ENCODE data around the gene ARL8A.
"Not testable (repeated sequence)": the region's sequence is repeated elsewhere in the genome, so short reads cannot be mapped to it uniquely, and the experiment has no call there.

The ARL8A gene

DNA sequence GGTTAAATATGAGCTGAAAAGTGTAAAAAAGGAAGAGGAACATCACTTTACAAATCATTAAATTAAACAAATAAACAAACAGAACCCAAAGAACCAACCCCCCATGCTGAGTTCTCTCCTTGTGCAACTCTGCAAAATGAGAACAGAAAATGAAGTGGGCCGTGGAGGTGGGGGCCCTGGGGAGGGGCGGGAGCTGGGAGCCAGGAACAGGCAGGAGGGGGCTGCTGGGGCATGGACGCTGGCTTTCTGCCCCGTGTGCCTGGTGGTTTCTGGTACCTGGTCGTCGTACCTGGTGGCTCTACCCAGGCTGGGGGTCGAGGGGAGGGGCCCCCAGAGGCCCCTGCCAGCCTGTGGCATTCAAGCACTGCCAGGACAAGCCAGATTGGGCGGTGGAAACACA lies 11.0 kb downstream of the ARL8A start:
- DNase-seq, result no peak

DNA sequence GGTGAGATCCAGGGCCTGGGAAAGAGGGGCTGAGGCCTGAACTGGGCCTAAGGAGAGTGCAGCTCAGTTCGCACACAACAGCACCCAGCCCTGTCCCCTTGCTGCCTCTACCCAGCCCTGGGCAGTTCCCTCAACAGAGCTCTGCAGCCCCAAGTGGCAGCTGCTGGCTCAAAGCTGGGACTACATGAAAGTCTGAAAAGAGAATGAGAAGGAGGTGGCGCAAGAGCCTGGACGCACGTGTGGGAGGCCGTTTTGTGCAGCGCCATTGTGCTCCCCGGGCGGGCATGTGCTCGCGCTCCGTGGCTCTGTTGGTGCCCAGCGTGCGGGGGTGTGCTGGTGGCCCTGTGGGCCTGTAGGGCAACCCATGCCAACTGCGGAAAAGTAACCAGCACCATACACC lies 11.5 kb downstream of the ARL8A start:
- DNase-seq, result peak; percentile 30 to 48

DNA sequence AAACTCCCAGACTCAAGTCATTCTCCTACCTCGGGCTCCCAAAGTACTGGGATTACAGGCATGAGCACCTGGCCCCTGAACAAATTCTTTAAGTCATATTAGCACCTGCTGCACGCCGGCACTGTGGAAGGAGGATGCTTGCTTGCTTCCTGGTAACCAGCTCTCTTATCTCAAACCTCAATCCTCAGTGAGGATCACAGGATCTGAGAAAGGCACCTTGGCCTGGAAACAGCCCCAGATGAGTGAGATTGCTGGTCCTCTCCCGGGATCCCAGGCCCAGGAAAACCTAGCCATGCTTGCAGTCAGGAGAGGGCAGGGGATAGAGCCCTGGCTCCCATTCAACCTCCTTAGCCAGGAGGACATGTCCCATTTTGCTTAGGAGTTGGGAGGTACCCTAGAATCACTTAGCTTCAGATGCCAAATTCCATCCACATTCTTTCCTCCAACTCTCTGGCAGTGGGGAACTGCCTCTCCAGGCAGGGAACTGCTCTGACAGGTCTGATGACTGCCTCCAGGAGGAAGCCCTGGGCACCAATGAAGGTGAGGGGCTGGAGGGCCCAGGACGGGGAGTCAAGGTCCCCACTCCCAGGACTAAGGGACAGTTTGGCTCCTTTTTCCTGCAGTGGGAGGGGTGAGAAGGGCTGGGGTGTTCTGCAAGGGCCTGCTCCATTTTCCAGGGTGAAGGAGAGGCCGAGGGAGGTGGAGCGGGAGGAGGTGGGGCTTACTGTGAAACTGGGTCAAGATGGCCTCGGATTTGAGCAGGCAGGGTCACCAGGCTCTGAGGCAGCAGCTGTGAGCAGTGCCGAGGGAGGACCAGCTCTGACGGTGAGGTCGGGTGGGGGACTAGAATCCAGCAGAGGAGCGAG lies 12.3 kb downstream of the ARL8A start:
- DNase-seq, result no peak

DNA sequence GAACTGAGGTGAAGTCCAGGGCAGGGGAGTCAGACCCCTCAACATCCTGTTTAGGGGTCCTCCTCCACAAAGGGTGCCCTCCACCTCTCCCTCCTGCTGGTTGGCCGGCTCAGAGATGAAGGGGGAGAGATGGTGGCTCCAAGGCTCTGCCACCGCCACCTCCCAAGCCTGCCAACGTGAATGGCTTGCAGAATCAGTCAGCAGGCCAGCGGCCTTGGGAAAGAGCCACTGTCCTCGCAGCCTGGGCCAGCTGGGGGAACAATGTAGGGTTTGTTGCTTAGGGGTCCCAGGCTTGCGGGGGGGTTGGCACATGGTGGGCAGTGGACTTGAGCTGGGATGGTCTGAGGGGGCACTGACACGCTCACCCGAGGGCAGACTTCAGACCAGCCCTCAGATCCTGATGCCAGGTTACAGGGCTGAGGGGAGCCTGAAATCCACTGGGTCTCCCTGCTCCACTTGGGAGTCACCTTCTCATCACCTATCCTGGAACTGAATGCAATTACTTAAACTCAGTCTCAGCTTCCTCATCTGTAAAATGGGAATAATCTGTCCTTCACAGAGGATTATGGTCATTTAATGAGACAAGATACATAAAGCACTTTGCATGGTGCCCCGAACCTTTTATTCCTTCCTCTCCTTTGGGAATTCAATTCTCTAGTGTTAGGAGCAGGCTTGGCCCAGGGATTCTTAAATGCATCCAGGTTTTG lies 13.6 kb downstream of the ARL8A start:
- DNase-seq, result no peak

DNA sequence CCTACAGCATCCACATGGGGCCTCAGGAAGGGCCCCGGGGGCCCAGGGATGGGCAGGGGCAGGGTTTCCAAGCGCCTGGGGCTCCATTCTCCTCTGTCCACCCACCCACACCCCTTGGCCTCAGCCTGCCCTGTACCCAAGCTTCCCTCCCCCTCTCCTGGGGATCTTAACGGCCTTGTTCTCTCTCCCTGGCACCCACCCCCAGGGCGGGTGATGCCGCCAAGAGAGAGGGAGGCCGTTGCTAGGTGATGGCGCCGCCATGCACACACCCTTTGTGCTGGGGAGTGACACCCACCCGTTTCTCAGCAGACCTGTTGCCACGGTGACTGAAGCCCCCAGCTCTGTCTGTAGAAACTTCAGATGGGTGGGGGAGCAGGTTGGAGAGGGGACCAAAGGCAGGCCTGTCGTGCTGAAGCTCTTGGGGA lies 14.2 kb downstream of the ARL8A start:
- no peak for DNase-seq

DNA sequence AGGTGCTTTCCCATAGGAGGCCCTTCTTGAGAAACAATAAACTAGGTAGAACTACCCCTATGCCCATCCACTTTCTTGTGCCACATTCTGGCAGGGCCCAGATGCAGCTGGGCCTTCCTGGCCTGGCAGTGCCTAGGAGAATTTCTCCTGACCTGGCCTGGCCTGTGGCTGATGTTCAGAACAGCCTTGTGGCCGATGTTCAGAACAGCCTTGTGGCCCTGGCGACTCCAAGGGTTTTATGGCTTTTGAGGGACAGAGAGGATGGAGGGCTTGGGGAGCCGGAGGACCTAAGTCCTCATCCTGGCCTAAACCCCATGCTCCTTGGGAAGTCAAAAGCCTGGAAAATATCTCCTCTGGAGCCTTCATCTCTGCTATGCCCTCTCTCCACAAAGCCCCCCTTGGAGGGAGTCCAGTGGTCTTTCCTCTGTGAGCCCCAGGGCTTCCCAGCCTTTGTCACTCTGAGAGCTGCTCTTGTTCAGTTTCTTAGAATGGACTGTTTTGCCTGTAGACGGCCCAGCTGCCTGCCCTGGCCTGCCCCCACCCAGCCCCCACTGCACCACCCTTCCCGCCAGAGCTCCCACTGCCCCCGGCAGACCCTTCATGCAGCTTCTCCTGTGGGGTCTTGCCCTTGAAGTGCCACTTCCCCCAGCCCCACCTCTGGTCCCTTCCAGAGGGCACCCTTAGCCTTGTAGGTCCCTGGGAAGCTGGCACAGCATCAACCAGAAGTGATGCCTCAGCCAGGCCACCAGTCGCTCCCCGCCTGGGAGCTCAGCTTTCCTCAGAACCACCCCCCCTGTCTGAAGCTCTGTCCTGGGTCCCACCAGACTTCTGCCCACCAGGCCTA lies 14.9 kb downstream of the ARL8A start:
- DNase-seq, result no peak

DNA sequence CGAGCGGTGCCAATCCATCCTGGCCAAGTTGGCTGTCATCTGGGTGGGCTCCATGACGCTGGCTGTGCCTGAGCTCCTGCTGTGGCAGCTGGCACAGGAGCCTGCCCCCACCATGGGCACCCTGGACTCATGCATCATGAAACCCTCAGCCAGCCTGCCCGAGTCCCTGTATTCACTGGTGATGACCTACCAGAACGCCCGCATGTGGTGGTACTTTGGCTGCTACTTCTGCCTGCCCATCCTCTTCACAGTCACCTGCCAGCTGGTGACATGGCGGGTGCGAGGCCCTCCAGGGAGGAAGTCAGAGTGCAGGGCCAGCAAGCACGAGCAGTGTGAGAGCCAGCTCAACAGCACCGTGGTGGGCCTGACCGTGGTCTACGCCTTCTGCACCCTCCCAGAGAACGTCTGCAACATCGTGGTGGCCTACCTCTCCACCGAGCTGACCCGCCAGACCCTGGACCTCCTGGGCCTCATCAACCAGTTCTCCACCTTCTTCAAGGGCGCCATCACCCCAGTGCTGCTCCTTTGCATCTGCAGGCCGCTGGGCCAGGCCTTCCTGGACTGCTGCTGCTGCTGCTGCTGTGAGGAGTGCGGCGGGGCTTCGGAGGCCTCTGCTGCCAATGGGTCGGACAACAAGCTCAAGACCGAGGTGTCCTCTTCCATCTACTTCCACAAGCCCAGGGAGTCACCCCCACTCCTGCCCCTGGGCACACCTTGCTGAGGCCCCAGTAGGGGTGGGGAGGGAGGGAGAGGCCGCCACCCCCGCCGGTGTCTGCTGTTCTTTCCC lies 16.5 kb downstream of the ARL8A start:
- DNase-seq, result no peak

DNA sequence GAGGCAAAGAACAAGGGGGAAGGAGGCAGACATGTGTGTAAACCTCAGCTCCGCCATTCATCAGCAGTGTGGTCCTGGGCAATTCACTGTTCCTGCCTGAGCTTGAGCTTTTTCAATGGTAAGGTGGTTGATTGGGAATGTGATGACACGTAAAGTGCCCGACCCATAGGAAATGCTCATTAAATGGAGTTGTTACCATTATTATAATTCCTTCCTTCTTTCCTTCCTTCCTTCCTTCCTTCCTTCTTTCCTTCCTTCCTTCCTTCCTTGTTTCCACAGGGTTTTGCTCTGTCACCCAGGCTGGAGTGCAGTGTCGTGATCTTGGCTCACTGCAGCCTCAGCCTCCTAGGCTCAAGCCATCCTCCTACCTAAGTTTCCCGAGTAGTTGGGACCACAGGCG lies 17.5 kb downstream of the ARL8A start:
- DNase-seq, result no peak

DNA sequence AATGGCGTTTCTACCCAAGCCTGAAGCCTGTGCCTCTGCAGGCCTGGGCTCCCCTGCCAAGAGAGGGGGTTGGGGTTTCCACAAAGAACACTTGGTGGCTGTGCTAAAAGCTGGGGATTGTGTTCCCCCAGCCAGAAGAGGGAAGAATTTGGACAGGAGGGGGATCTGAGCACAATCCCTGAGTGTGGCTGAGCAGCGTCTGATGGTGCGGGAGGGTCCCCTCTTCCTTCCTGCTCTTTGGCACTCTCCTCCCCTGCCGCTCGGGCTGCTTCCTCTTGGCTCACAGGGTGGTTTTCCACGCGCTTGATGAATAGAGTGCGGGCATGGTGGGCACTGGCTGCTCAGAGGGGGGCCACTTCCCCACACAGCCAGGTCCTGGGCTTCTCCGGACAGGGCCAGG lies 18.1 kb downstream of the ARL8A start:
- DNase-seq, result no peak

DNA sequence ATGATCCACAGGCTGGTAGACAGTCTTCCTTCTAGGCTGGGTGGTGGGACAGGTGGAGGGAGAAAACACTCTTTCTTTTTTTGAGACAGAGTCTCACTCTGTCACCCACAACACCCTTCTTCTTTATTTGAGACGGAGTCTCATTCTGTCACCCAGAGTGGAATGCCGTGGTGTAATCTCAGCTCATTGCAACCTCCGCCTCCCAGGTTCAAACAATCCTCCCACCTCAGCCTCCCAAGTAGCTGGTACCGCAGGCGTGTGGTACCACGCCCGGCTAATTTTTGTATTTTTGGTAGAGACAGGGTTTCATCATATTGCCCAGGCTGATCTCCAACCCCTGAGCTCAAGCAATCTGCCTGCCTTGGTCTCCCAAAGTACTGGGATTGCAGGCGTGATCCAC lies 18.9 kb downstream of the ARL8A start:
- DNase-seq, result no peak

DNA sequence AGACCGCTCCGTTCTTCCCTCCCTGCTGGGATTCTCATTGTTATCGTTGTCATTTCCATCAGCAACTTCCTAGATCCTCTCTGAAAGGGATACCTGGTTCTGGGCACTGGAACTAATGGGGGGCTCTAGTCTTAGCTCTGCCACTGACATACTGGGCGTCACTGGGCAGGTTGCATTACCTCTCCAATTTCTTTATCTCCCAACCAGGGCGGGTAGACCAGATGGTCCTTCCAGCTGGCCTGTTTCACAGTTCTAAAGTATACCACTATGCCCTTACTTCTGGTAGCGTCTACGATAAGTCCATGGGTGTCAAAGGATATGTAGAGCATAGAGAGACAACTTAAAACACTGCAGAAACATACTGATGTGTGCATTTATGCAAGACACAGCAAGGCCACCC lies 20.4 kb downstream of the ARL8A start:
- no peak for DNase-seq

DNA sequence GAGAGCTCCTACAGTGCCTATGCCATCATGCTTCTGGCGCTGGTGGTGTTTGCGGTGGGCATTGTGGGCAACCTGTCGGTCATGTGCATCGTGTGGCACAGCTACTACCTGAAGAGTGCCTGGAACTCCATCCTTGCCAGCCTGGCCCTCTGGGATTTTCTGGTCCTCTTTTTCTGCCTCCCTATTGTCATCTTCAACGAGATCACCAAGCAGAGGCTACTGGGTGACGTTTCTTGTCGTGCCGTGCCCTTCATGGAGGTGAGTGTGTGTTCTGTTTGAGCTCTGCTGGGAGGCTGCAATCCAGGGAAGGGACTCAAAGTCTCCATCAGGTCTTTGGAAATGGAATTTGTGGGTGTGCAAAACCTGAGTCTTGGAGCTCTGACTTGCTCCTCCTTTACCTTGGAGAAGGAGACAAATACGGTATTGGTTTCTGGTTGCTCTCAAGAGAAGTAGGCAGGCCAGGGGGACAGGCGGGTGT lies 21.2 kb downstream of the ARL8A start:
- DNase-seq, result no peak

DNA sequence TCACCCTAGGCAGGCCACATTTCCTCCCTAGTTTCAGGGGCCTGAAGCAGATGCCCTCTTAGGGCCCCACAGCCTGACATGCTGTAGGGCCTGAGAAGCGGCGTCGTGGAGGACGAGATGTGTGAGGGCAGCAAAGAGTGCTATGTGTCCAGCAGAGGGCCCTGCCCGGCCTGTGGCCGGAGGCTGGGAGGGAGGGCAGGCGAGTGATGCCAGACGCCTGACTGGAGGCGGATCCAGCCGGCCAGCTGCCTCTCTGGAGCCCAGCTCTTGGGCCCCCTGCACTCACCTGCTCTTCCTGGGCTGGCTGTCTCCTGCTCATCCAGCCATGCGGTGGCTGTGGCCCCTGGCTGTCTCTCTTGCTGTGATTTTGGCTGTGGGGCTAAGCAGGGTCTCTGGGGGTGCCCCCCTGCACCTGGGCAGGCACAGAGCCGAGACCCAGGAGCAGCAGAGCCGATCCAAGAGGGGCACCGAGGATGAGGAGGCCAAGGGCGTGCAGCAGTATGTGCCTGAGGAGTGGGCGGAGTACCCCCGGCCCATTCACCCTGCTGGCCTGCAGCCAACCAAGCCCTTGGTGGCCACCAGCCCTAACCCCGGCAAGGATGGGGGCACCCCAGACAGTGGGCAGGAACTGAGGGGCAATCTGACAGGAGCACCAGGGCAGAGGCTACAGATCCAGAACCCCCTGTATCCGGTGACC lies 21.8 kb downstream of the ARL8A start, which contains the start of gene GPR37L1:
Gene GPR37L1, plus strand, starts transcription at position 279 of the 697 bp plus-strand sequence. Its CDS starts 47 bp downstream, at position 326.
- DNase-seq, result no peak

DNA sequence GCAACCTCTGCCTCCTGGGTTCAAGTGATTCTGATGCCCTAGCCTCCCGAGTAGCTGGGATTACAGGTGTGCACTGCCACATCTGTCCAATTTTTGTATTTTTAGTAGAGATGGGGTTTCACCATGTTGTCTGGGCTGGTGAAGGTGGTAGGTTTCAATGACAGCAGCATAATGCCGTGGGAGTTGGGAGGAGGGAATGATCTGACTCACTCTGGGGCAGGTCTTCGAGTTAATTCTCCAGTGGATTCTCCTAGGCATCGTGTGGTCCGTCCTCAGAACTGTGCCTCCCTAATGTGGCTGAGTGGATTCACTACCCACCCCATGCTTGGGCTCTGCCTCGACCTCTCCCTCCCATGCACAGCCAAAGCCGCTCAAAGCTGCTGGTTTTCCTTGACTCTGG lies 23.5 kb downstream of the ARL8A start:
- no peak for DNase-seq

DNA sequence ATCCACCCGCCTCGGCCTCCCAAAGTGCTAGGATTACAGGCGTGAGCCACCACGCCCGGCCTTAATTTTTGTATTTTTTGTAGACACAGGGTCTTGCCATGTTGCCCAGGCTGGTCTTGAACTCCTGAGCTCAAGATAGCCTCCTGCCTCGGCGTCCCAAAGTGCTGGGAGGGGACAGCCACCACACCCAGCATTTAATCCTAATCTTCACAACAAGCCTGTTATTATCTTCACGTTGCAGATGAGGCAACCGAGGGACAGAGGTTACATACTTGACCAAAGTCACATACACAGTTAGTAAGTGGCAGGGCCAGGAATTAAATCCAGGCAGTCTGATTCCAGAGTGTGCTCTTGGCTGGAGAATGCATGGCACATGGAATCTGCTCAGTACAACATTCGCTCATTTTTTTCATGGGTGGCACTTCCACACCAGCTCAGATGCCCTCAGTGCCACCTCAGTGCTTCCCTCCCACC lies 26.6 kb downstream of the ARL8A start:
- DNase-seq, result no peak

DNA sequence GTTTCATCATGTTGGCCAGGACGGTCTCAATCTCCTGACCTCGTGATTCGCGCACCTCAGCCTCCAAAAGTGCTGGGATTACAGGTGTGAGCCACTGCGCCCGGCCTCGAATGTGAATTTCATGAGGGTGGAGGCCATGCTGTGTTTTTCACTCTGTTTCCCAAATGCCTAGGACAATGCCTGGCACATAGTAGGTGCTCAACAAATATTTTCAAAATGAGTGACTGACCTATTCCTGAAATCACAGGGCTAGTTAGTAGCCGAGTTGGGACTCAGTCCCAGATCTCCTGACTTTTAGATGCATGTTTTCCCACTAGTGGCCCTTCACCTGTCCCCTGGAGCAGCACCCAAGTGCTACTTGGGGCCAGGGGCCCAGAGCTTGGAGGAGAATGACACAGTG lies 28.2 kb downstream of the ARL8A start:
- DNase-seq, result no peak

DNA sequence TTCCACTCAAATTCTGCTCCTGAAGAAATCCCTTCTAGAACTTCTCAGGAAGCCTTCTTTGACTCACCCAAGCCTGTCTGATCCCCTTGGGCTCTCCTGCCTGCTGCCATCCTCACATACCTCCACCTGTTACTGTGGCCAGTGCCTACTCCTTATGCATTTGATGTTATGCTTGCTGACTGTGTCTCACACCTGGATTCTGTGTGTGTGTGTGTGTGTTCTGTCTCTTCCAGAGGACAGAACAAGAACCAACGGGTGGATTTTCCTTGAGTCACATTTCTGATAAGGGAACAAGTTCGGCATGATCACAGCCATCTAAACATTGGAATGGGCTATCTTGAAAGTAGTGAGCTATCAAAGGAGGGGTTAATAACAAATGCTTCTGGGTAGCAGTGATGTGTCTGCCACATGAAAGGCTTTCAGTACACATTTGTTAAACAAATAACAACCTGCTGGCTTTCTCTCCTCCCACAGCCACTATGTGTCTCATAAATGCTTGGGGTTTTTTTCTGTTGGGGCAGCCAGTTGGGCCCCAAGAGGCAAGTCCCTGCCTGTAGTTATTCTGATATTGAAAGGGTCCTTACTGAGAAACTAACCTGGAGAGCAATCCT lies 30.7 kb downstream of the ARL8A start:
- DNase-seq, result no peak

DNA sequence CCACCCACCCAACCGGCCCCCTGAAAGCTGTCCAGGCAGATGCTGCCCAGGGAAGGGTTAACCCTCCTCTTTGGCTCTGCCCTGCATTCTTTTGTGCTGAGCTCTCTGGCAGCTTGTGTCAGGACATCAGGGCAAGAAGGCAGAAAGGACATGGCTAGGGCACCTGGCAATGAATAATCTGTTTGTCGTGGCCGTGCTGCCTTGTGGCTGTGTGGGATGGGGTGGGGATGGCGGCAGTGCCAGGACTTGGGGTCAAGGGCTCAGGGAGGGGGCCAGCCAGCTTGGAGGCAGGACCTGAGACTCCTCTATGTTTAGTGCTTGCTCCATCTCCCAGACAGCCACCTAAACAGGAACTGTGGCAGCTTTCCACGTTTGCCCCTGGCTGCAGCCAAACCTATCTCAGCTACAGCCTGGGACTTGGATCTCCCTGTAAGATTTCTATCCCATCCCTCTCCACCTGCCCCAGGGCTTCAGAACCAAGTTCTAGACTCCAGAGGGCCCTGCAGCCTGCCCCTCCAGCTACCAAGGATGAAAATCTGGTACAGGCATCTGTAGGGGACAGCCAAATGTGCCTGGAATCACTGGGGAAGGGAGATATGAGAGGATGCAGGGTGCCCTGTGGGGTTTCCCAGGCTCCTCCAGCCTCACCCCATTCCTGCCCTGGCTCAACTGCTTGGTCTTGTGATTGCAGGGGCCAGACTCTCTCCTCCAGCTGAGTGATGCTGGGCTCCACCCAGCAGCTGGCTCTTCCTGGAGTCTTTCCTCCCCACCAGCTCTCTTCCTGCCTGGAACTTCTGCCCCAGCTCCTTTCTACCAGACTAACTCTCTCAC lies 31.5 kb downstream of the ARL8A start:
- DNase-seq, result no peak

DNA sequence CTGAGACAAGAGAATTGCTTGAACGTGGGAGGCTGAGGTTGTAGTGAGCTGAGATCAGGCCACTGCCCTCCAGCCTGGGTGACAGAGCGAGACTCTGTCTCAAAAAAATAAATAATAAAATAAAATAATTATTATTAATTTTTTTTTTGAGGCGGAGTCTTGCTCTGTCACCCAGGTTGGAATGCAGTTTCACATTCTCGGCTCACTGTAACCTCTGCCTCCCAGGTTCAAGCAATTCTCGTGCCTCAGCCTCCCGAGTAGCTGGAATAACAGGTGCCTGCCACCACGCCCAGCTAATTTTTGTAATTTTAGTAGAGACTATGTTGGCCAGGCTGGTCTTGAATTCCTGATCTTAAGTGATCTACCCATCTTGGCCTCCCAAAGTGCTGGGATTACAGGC lies 32.9 kb downstream of the ARL8A start:
- not testable (repeated sequence) for DNase-seq

DNA sequence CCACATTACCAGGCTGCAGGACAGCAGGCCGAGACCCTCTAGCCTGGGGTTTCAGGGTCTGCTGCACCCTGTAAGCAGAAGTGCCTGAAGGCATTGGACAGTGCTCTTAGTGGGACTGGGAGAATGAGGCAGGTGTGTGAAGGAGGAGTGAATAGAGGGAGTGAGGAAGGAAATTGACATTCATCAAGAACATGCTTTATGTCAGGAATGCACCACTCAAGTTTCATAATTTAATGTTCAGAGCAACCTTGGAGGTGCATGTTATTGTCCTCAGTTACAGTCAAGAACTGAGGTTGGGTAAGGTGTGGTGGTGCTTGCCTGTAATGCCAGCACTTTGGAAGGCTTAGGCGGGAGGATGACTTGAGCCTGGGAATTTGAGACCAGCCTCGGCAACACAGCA lies 33.6 kb downstream of the ARL8A start:
- no peak for DNase-seq
